ENCODE measurements around the gene GOLGA6B. TPM values are rescaled to one million over a fixed set of nuclear protein-coding genes. Genes with fewer than 3 reads are reported as not detected.
"Not testable (repeated sequence)": the region's sequence is repeated elsewhere in the genome, so short reads cannot be mapped to it uniquely, and the experiment has no call there.

The GOLGA6B gene
- total and polyA plus RNA-seq, 2 of the 13 experiments (the other 11 are each of a cell fraction or from before 2014, with no cell fraction given) = 0.04 TPM; not detected in 1

- H3K27ac ChIP-seq (ENCODE audit: extremely low read length, insufficient read depth, low read length); H3K9ac ChIP-seq (ENCODE audit: insufficient read depth, low read depth, low read length); ATAC-seq; DNase-seq (ENCODE audit: low spot score); H2AFZ ChIP-seq (ENCODE audit: low read length); BruUV-seq (replicated peaks); POLR2A ChIA-PET; CTCF ChIA-PET (ENCODE audit: low intra/inter-chr PET ratio, low total read pairs); H3K79me2 ChIP-seq (ENCODE audit: insufficient read depth, low read length); in situ Hi-C loops (cut with HindIII; ENCODE audit: extremely low pct_ligation_motif_present, low pct_unique_long_range_greater_than_20kb); H3K4me3 ChIP-seq (replicated peaks in 1 of 3; ENCODE audit: insufficient read depth in 1 of 3, low read depth in 2 of 3, low read length in 3 of 3); FAIRE-seq; intact Hi-C loops (cut with micrococcal nuclease; ENCODE audit: unreplicated experiment); H3K27me3 ChIP-seq (ENCODE audit: control insufficient read depth in 1 of 2, insufficient read depth in 2 of 2, low read length in 2 of 2); H4K20me1 ChIP-seq (ENCODE audit: insufficient read depth, low read length); H3K9me3 ChIP-seq (ENCODE audit: low read length); H3K4me1 ChIP-seq (ENCODE audit: insufficient read depth, low read length); H3K4me2 ChIP-seq (ENCODE audit: low read depth, low read length); H3K36me3 ChIP-seq (replicated peaks in 1 of 2; ENCODE audit: control insufficient read depth in 1 of 2, insufficient read depth in 2 of 2, low read length in 2 of 2): not testable (repeated sequence)
- WGBS (ENCODE audit: low lambda C conversion rate) = 0% methylated on average over 2 of the region's 8 CpGs
Observed at GRCh38 chr15:72663931-72664330, 9.4 kb downstream of the GOLGA6B start.

GRCh38 chr15:72665706-72666105 is 11.2 kb downstream of the GOLGA6B start:
- H3K27me3 ChIP-seq (ENCODE audit: control insufficient read depth in 1 of 2, insufficient read depth in 2 of 2, low read length in 2 of 2); intact Hi-C loops (cut with micrococcal nuclease; ENCODE audit: unreplicated experiment); ATAC-seq; H3K4me3 ChIP-seq (replicated peaks in 1 of 3; ENCODE audit: insufficient read depth in 1 of 3, low read depth in 2 of 3, low read length in 3 of 3); H3K9ac ChIP-seq (ENCODE audit: insufficient read depth, low read depth, low read length); H3K36me3 ChIP-seq (replicated peaks in 1 of 2; ENCODE audit: control insufficient read depth in 1 of 2, insufficient read depth in 2 of 2, low read length in 2 of 2); FAIRE-seq; POLR2A ChIA-PET; BruUV-seq (replicated peaks); H3K79me2 ChIP-seq (ENCODE audit: insufficient read depth, low read length); H3K27ac ChIP-seq (ENCODE audit: extremely low read length, insufficient read depth, low read length); CTCF ChIA-PET (ENCODE audit: low intra/inter-chr PET ratio, low total read pairs); in situ Hi-C loops (cut with HindIII; ENCODE audit: extremely low pct_ligation_motif_present, low pct_unique_long_range_greater_than_20kb); H3K4me2 ChIP-seq (ENCODE audit: low read depth, low read length); H3K9me3 ChIP-seq (ENCODE audit: low read length); H4K20me1 ChIP-seq (ENCODE audit: insufficient read depth, low read length); H3K4me1 ChIP-seq (ENCODE audit: insufficient read depth, low read length); H2AFZ ChIP-seq (ENCODE audit: low read length); DNase-seq (ENCODE audit: low spot score): not testable (repeated sequence)
- WGBS (ENCODE audit: low lambda C conversion rate) = 16% methylated on average over 4 of the region's 11 CpGs

GRCh38 chr15:72669803-72670202 is 15.3 kb downstream of the GOLGA6B start:
- not testable (repeated sequence) for FAIRE-seq; ATAC-seq; BruUV-seq (replicated peaks)

More at GRCh38 chr15:72669803-72670202, 15.3 kb downstream of the GOLGA6B start:
- 69% methylated on average over 3 of the region's 6 CpGs for WGBS (ENCODE audit: low lambda C conversion rate)
- H3K27me3 ChIP-seq (ENCODE audit: control insufficient read depth in 1 of 2, insufficient read depth in 2 of 2, low read length in 2 of 2); H3K36me3 ChIP-seq (replicated peaks in 1 of 2; ENCODE audit: control insufficient read depth in 1 of 2, insufficient read depth in 2 of 2, low read length in 2 of 2); H3K9ac ChIP-seq (ENCODE audit: insufficient read depth, low read depth, low read length); intact Hi-C loops (cut with micrococcal nuclease; ENCODE audit: unreplicated experiment); in situ Hi-C loops (cut with HindIII; ENCODE audit: extremely low pct_ligation_motif_present, low pct_unique_long_range_greater_than_20kb); H3K4me2 ChIP-seq (ENCODE audit: low read depth, low read length); H3K4me3 ChIP-seq (replicated peaks in 1 of 3; ENCODE audit: insufficient read depth in 1 of 3, low read depth in 2 of 3, low read length in 3 of 3); H3K9me3 ChIP-seq (ENCODE audit: low read length); H2AFZ ChIP-seq (ENCODE audit: low read length); DNase-seq (ENCODE audit: low spot score); H3K79me2 ChIP-seq (ENCODE audit: insufficient read depth, low read length); H3K4me1 ChIP-seq (ENCODE audit: insufficient read depth, low read length); POLR2A ChIA-PET; H4K20me1 ChIP-seq (ENCODE audit: insufficient read depth, low read length); H3K27ac ChIP-seq (ENCODE audit: extremely low read length, insufficient read depth, low read length): not testable (repeated sequence)
- CTCF ChIA-PET (ENCODE audit: low intra/inter-chr PET ratio, low total read pairs) = interaction anchor here (1.6 kb wide), 1 partner anchor 70 kb away, joined by 8 read pairs; no protein-coding TSS in a partner anchor

Data from HepG2 (cell line).